ENCODE data around the gene CSNK2A1. TPM values are rescaled to one million over a fixed set of nuclear protein-coding genes. Genes with fewer than 3 reads are reported as not detected.
"Not testable (repeated sequence)": the region's sequence is repeated elsewhere in the genome, so short reads cannot be mapped to it uniquely, and the experiment has no call there.

CSNK2A1 gene
- total and polyA plus RNA-seq, 3 experiments from 2014 or later, result 53.1 to 173 (median 172) TPM

GRCh38 chr20:521860-522259 is 21.7 kb downstream of the CSNK2A1 start:
- Mint-ChIP-seq H3K4me3 (no peak overlapping the region), H3K4me1 (peaks cover 27 to 44% (median 27%) of the 10 kb centered on the region in 3 donors), H3K36me3 (peaks cover 29 to 59% (median 41%) of the 10 kb centered on the region in 3 donors), H3K27me3 (no peaks in the 10 kb centered on the region), H3K9me3 (peaks cover 8 to 26% (median 18%) of the 10 kb centered on the region in 5 donors), H3K27ac (peak overlapping the region in 1 of 8 donors; percentile 85)
- no peaks in the 10 kb centered on the region for H3K27me3 ChIP-seq (ENCODE audit: insufficient read depth, low read length, poor library complexity, severe bottlenecking)
- CTCF ChIA-PET, result no interaction called here
- H3K4me3 ChIP-seq (ENCODE audit: low read length), result no peak overlapping the region
- no peaks in the 10 kb centered on the region for H3K36me3 ChIP-seq (ENCODE audit: insufficient read depth, low read length)
- no peak overlapping the region for H3K27ac ChIP-seq (ENCODE audit: low read depth, low read length)
- no peaks in the 10 kb centered on the region for H3K4me1 ChIP-seq (ENCODE audit: insufficient read depth, low read length)
- POLR2A ChIA-PET, result no interaction called here
- H3K9me3 ChIP-seq (ENCODE audit: low read length), result no peaks in the 10 kb centered on the region
- no peak for DNase-seq

- no peak for DNase-seq
- no peak overlapping the region for H3K4me3 ChIP-seq (ENCODE audit: low read length)
- ChIA-PET POLR2A (no interaction called here), CTCF (no interaction called here)
- H3K9me3 Mint-ChIP-seq, result peaks cover 5 to 18% (median 14%) of the 10 kb centered on the region in 5 donors
- no peaks in the 10 kb centered on the region for H3K4me1 ChIP-seq (ENCODE audit: insufficient read depth, low read length)
- peaks cover 22 to 54% (median 29%) of the 10 kb centered on the region in 3 donors for H3K36me3 Mint-ChIP-seq
- no peak overlapping the region for H3K4me3 Mint-ChIP-seq
- H3K36me3 ChIP-seq (ENCODE audit: insufficient read depth, low read length), result no peaks in the 10 kb centered on the region
- no peak overlapping the region for H3K27ac Mint-ChIP-seq
- H3K27me3 ChIP-seq (ENCODE audit: insufficient read depth, low read length, poor library complexity, severe bottlenecking), result no peaks in the 10 kb centered on the region
- no peaks in the 10 kb centered on the region for H3K9me3 ChIP-seq (ENCODE audit: low read length)
- no peak overlapping the region for H3K27ac ChIP-seq (ENCODE audit: low read depth, low read length)
- peaks cover 40 to 58% (median 44%) of the 10 kb centered on the region in 3 donors for H3K4me1 Mint-ChIP-seq
- H3K27me3 Mint-ChIP-seq, result no peaks in the 10 kb centered on the region
Observed at GRCh38 chr20:519999-520398, 23.6 kb downstream of the CSNK2A1 start.

GRCh38 chr20:517221-517620 is 26.4 kb downstream of the CSNK2A1 start:
- Histone ChIP-seq H3K36me3 (ENCODE audit: insufficient read depth, low read length) (no peaks in the 10 kb centered on the region), H3K4me1 (ENCODE audit: insufficient read depth, low read length) (peaks cover 6% of the 10 kb centered on the region), H3K9me3 (ENCODE audit: low read length) (no peaks in the 10 kb centered on the region), H3K27me3 (ENCODE audit: insufficient read depth, low read length, poor library complexity, severe bottlenecking) (no peaks in the 10 kb centered on the region), H3K4me3 (ENCODE audit: low read length) (no peak overlapping the region), H3K27ac (ENCODE audit: low read depth, low read length) (no peak overlapping the region)
- peaks cover 59 to 75% (median 68%) of the 10 kb centered on the region in 3 donors for H3K4me1 Mint-ChIP-seq
- ChIA-PET CTCF (no interaction called here), POLR2A (no interaction called here)
- no peaks in the 10 kb centered on the region for H3K27me3 Mint-ChIP-seq
- peaks cover 5 to 18% (median 14%) of the 10 kb centered on the region in 5 donors for H3K9me3 Mint-ChIP-seq
- no peak overlapping the region for H3K27ac Mint-ChIP-seq
- H3K4me3 Mint-ChIP-seq, result no peak overlapping the region
- peaks cover 18 to 44% (median 26%) of the 10 kb centered on the region in 3 donors for H3K36me3 Mint-ChIP-seq
- DNase-seq, result no peak

- Histone ChIP-seq H3K4me1 (ENCODE audit: insufficient read depth, low read length) (peaks cover 6% of the 10 kb centered on the region), H3K27ac (ENCODE audit: low read depth, low read length) (no peak overlapping the region), H3K36me3 (ENCODE audit: insufficient read depth, low read length) (no peaks in the 10 kb centered on the region), H3K9me3 (ENCODE audit: low read length) (no peaks in the 10 kb centered on the region), H3K4me3 (ENCODE audit: low read length) (no peak overlapping the region), H3K27me3 (ENCODE audit: insufficient read depth, low read length, poor library complexity, severe bottlenecking) (no peaks in the 10 kb centered on the region)
- Mint-ChIP-seq H3K4me1 (peaks cover 59 to 75% (median 72%) of the 10 kb centered on the region in 3 donors), H3K27me3 (no peaks in the 10 kb centered on the region), H3K27ac (peak overlapping the region in 3 of 8 donors; percentile 1 to 64 (median 11)), H3K9me3 (peaks cover 5 to 18% (median 14%) of the 10 kb centered on the region in 5 donors), H3K36me3 (peaks cover 17 to 41% (median 26%) of the 10 kb centered on the region in 3 donors), H3K4me3 (no peak overlapping the region)
- ChIA-PET POLR2A (no interaction called here), CTCF (no interaction called here)
- no peak for DNase-seq
Observed at GRCh38 chr20:516799-517198, 26.8 kb downstream of the CSNK2A1 start.

GRCh38 chr20:515696-516095 is 27.9 kb downstream of the CSNK2A1 start:
- peaks cover 63 to 76% (median 75%) of the 10 kb centered on the region in 3 donors for H3K4me1 Mint-ChIP-seq
- ChIA-PET CTCF (no interaction called here), POLR2A (no interaction called here)

GRCh38 chr20:513429-513828 is 30.2 kb downstream of the CSNK2A1 start:
- Histone ChIP-seq H3K9me3 (ENCODE audit: low read length) (no peaks in the 10 kb centered on the region), H3K36me3 (ENCODE audit: insufficient read depth, low read length) (no peaks in the 10 kb centered on the region), H3K27me3 (ENCODE audit: insufficient read depth, low read length, poor library complexity, severe bottlenecking) (no peaks in the 10 kb centered on the region), H3K4me1 (ENCODE audit: insufficient read depth, low read length) (peaks cover 6% of the 10 kb centered on the region), H3K4me3 (ENCODE audit: low read length) (no peak overlapping the region), H3K27ac (ENCODE audit: low read depth, low read length) (no peak overlapping the region)
- POLR2A ChIA-PET, result no interaction called here
- no peaks in the 10 kb centered on the region for H3K27me3 Mint-ChIP-seq
- no peak for DNase-seq
- peak overlapping the region in 3 of 8 donors; percentile 7 to 69 (median 9) for H3K27ac Mint-ChIP-seq
- H3K4me3 Mint-ChIP-seq, result no peak overlapping the region
- peaks cover 63 to 80% (median 77%) of the 10 kb centered on the region in 3 donors for H3K4me1 Mint-ChIP-seq
- peaks cover 0 to 35% (median 0%) of the 10 kb centered on the region in 3 donors for H3K36me3 Mint-ChIP-seq
- H3K9me3 Mint-ChIP-seq, result no peaks in the 10 kb centered on the region
- CTCF ChIA-PET, result no interaction called here

More at GRCh38 chr20:515696-516095, 27.9 kb downstream of the CSNK2A1 start:
- H3K27ac ChIP-seq (ENCODE audit: low read depth, low read length), result no peak overlapping the region
- Mint-ChIP-seq H3K9me3 (peaks cover 2 to 14% (median 9%) of the 10 kb centered on the region in 5 donors), H3K27ac (peak overlapping the region in 1 of 8 donors; percentile 9), H3K27me3 (no peaks in the 10 kb centered on the region), H3K36me3 (peaks cover 8 to 34% (median 18%) of the 10 kb centered on the region in 3 donors), H3K4me3 (no peak overlapping the region)
- H3K27me3 ChIP-seq (ENCODE audit: insufficient read depth, low read length, poor library complexity, severe bottlenecking), result no peaks in the 10 kb centered on the region
- no peaks in the 10 kb centered on the region for H3K36me3 ChIP-seq (ENCODE audit: insufficient read depth, low read length)
- peaks cover 6% of the 10 kb centered on the region for H3K4me1 ChIP-seq (ENCODE audit: insufficient read depth, low read length)
- no peak for DNase-seq
- H3K9me3 ChIP-seq (ENCODE audit: low read length), result no peaks in the 10 kb centered on the region
- no peak overlapping the region for H3K4me3 ChIP-seq (ENCODE audit: low read length)

- POLR2A ChIA-PET; H3K4me3 ChIP-seq (ENCODE audit: low read length); H3K4me1 ChIP-seq (ENCODE audit: insufficient read depth, low read length); H3K9me3 Mint-ChIP-seq; DNase-seq; H3K9me3 ChIP-seq (ENCODE audit: low read length); H3K27me3 ChIP-seq (ENCODE audit: insufficient read depth, low read length, poor library complexity, severe bottlenecking); CTCF ChIA-PET; H3K27ac ChIP-seq (ENCODE audit: low read depth, low read length); H3K4me3 Mint-ChIP-seq; H3K36me3 ChIP-seq (ENCODE audit: insufficient read depth, low read length); H3K27me3 Mint-ChIP-seq: not testable (repeated sequence)
- Mint-ChIP-seq H3K27ac (peak overlapping the region in 1 of 8 donors; percentile 21), H3K4me1 (peaks cover 43 to 61% (median 51%) of the 10 kb centered on the region in 3 donors), H3K36me3 (peaks cover 0 to 57% (median 4%) of the 10 kb centered on the region in 3 donors)
Observed at GRCh38 chr20:510328-511057, 33.1 kb downstream of the CSNK2A1 start.

- H3K9me3 Mint-ChIP-seq; H3K27me3 Mint-ChIP-seq; H3K4me1 ChIP-seq (ENCODE audit: insufficient read depth, low read length); H3K27ac ChIP-seq (ENCODE audit: low read depth, low read length); H3K4me3 Mint-ChIP-seq; H3K27me3 ChIP-seq (ENCODE audit: insufficient read depth, low read length, poor library complexity, severe bottlenecking); H3K27ac Mint-ChIP-seq; H3K4me3 ChIP-seq (ENCODE audit: low read length); POLR2A ChIA-PET; DNase-seq; H3K9me3 ChIP-seq (ENCODE audit: low read length): not testable (repeated sequence)
- peaks cover 17% of the 10 kb centered on the region for H3K36me3 ChIP-seq (ENCODE audit: insufficient read depth, low read length)
- peaks cover 3 to 57% (median 4%) of the 10 kb centered on the region in 3 donors for H3K36me3 Mint-ChIP-seq
- peaks cover 25 to 42% (median 33%) of the 10 kb centered on the region in 3 donors for H3K4me1 Mint-ChIP-seq
- CTCF ChIA-PET, result interaction anchor here (1.6 kb wide), 1 partner anchor 32 kb away, joined by 3 read pairs; no protein-coding TSS in a partner anchor
Observed at GRCh38 chr20:508364-508787, 35.2 kb downstream of the CSNK2A1 start.
